Subcutaneous adipose tissue (tissue), 4 donors: ENCODE measurements around the gene TIMP4. TPM values are rescaled to one million over a fixed set of nuclear protein-coding genes. Genes with fewer than 3 reads are reported as not detected.

ENCODE experiments used
- total RNA-seq, 4 donors: library from RNA; depleted of rRNA; stranded (reverse); fragments of >200 nt; gene quantifications; one replicate each; pipeline ENCODE4 v1.1.0, GENCODE V29; 2016
- TF ChIP-seq, protein P1 (sequence below): fragments of 450-650 bp; IDR thresholded peaks from one replicate; pipeline ENCODE4 v1.5.1; 2016; ENCODE audit warnings: low read depth, mild to moderate bottlenecking, control low read depth, antibody characterized with exemption, moderate library complexity

TIMP4 gene
- total RNA-seq, 4 donors from 2014 or later = 97.2 to 362 (median 213) TPM

DNA sequence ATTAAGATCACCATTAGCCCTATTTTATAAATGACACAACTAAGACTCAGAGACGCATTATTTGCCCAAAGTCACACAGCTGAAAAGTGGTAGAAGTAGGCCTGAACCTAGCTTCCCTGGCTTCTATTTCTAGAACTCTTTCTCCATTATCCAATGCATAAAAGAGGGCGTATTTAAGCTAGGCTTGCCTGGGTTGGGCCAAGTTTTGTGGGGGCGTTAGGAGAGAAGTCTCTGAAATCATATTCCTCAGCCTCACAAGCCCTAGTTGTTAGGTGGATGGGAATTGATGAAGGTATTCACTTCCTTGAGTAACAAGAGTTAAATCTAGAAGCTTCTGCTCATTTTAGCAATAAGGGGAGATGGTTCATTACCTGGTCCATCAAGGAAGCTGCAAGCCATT is 22.3 kb downstream of the TIMP4 start:
- TF ChIP-seq, protein P1, sequence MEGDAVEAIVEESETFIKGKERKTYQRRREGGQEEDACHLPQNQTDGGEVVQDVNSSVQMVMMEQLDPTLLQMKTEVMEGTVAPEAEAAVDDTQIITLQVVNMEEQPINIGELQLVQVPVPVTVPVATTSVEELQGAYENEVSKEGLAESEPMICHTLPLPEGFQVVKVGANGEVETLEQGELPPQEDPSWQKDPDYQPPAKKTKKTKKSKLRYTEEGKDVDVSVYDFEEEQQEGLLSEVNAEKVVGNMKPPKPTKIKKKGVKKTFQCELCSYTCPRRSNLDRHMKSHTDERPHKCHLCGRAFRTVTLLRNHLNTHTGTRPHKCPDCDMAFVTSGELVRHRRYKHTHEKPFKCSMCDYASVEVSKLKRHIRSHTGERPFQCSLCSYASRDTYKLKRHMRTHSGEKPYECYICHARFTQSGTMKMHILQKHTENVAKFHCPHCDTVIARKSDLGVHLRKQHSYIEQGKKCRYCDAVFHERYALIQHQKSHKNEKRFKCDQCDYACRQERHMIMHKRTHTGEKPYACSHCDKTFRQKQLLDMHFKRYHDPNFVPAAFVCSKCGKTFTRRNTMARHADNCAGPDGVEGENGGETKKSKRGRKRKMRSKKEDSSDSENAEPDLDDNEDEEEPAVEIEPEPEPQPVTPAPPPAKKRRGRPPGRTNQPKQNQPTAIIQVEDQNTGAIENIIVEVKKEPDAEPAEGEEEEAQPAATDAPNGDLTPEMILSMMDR = no peak

DNA sequence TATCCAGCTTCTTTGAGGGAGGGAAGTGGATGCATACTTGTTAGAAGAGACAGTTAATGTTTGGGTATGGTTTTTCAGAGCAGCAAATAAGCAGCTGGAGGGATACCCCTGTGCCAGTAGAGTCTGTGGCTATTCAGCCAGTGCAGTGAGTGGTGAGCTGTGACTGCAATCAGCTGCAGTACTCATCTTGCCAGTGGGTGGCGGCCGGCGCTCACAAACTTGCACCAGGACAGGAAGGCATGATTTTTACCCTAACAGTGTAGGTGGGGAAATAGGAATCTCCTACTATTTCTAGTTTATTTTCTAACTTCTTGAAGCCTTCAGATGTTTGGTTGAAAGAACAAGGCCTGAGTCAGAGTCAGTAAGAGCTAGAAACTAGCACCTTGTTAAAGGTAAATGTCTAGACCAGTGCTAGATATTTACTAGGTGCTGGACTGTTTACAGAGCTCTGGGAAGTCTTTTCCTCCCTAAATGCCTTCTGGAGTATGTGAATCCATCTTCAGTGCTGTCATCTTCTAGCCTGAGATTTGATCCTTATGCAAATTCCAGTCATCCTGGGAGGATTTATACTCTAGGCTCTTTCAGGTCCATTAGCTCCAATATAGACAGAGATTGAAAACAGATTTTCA is 23.6 kb downstream of the TIMP4 start:
- TF ChIP-seq, protein P1 = no peak

DNA sequence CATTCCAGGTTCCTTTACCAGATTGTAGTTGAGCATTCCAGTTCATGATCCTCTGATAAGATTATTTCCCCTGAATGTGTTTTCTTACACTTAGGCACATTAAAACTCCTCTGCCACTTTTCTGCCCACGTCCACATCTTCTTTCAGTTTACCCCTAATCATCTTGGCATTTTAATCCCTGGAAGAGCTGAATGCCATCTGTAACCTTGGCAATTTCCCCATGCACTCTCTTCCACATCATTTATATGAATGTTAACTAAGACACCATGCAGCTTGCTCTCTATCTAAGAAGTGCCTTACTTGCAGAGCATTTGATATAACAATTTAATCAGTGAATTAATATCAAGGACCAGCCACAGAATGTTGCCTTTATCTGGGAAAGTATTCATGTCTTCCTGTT is 25.8 kb downstream of the TIMP4 start:
- TF ChIP-seq, protein P1 = no peak

DNA sequence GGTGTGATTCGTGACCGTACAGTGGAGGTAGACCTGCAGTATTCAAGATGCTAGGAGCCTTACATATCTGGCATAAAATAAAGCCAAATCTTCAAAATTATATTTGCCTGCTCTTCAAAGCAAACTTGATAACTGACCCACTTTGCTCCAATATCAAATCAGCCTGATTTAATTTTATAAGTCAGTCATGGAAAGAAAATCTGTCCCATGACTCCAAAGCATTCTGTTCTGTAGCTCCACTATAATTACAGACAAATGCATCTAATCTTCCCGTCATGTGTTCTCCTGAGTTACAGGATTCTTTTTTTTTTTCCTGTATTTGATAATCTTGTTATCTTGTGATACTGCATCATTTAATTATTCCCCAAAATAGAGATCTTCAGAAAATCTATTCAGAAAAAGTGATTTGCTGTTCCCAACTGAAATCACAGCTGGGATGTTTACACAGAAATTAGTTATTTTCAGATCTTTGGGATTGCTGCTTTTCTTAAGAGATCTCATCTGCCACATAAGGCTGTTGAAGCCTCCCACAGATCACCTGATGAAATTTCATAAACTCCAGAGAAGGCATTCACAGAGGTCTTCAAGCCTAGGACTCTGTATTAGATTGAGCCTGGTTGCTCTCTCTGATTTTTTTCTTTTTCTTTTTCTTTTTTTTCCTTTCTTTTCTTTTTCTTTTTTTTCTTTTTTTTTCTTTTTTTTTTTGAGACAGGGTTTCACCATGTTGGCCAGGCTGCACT is 27.2 kb downstream of the TIMP4 start:
- TF ChIP-seq, protein P1 = no peak

DNA sequence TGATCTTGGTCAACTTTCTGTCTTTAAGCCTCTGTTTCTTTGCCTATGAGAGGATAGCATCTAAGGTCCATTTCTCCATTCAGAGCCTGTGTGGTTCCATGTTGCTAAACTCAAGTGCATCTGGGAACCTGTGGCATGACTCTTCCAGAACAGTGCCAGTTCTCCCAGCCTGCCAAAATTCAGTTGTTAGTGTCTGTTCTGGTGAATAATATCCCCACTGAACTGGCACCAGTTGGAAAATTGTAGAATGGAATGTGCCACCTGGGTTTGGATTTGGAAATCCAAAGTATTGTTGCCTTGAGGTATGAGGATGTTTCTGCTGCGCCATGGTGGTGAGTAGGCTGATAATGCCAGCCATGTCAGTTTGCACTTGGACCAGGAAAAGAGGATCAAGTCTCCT is 31.3 kb downstream of the TIMP4 start:
- TF ChIP-seq, protein P1 = no peak

DNA sequence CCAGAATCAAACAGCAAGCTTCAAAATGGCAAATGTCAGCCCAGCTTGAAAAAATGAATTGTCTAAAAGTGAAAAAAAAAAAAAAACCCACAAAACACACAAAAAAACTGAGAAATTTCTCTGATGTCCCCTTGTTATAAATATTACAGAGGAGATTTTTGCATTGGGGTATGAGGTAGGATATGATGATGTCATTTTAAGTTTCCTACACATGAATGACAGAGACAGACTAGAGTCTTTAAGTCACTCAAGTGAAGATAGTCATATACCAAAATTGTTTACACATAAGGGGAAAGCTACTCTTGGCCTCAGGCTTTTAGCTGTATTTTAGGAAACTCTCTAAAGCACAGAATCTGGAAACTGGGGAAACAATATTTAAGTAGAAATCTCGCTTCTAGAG is 32.9 kb downstream of the TIMP4 start:
- TF ChIP-seq, protein P1 = no peak

DNA sequence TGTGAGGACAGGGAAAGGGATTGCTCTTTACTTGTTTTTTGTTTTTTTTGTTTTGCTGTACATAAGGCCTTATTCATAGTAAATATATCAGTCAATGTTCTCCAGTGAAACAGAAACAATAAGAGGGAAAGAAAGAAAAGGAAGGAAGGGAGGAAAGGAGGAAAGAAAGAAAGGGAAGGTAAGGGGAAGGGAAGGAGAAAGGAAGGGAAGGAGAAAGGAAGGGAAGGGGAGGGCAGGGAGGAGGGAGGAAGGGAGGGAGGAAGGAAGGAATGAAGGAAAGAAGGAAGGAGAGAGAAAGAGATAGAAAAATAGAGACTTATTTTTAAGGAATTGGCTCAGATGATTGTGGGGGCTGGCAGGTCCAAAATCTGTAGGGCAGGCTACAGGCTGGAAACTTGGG is 37.2 kb downstream of the TIMP4 start:
- TF ChIP-seq, protein P1 = no peak
